HG03025 (cell line): ENCODE measurements around the gene DHRS9.
A peak's percentile ranks its signal among the peaks of the same experiment; 100 is the strongest.

Experiments used
- ATAC-seq: cut with Tn5 transposase; IDR thresholded peaks from one replicate; pipeline ENCODE4 v1.9.1; 2021; ENCODE audit warnings: mild to moderate bottlenecking, moderate library complexity; ENCODE audit not compliant: unreplicated experiment, low FRiP score

DHRS9 gene

DNA sequence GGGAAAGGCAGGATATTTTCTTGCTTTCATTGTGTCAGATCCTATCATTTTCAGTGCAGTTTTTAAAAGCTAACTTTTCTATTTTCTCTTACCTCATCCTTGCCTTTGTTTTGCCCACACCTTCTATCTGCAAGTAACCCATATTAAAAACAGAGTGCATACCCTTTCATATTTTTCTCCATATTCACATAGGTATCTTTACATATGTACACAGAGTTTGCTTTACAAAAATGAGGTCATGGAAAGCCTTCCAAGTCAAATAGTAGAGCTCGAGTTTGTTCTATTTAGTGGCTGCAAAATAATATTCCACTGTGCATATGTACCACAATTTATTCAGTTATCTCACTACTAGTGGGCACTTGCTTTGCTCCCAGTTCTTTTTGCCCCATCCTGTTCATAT lies 3.9 kb upstream of the DHRS9 start:
- no peak for ATAC-seq

DNA sequence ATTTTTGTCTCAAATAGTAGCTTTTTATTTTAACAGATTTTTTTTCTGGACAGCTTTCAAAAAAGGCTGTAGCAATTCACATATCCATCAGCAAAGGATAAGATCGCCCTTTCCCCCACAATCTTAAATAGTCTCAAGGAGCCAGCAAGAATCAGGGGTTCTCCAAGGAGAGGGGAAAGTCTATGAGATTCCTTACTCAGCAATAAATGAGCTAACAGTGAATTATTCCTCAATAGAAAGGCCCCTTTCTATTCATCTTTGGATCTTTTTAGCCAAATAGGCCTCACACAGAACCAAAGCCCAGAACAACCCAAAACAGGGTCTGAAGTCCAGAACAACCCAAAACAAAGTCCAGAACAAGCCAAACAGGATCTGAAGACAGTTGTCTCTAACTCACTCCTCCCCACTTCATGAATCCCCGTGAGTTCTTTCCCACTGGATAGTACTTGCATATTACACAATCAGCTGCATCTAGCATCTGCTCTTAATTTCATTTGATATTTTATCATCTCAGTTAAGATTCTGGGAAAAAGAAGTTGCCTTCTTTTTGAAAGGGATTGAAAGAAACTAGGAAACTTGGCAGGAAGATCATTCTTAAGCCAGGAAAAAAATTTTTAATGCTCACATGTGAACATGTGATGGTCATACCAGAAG lies 3.4 kb upstream of the DHRS9 start:
- no peak for ATAC-seq

DNA sequence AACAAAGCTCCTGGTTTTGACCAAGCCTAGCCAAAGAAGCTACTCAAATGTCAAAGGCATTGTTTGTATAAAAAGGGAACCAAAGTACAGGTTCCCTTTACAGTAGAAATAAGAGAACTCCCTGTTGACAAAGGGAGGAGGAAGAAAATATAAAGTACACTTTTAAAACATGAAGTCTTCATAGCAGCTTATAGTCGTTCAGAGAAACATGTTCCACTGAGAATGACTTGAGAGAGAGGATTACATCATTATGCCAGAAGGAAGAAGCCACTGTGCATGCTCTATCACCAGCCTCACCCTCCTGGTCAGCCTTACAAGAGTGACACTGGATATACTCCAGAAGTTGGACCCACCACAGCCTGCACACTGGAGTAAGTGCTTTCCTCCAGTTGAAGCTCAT lies 2.5 kb upstream of the DHRS9 start:
- ATAC-seq: no peak

DNA sequence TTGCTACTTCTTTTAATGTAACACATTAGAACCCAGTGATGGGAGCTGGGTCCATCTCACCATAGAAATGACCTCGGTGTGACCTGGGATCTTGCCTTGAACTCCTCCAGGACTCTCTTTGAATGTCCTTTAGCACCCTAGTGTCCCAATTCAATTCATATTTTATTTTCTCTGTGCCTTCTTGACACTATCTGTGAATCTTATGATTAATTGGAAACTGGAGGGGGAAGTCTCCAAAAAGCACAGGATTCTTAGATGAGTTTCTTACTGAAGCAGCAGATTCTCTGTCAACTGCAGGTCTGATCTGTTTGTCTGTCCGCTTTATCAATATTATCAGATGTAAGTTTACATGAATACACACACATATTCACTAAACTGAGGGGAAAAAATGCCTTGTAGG lies 470 bp downstream of the DHRS9 start:
- ATAC-seq: no peak

DNA sequence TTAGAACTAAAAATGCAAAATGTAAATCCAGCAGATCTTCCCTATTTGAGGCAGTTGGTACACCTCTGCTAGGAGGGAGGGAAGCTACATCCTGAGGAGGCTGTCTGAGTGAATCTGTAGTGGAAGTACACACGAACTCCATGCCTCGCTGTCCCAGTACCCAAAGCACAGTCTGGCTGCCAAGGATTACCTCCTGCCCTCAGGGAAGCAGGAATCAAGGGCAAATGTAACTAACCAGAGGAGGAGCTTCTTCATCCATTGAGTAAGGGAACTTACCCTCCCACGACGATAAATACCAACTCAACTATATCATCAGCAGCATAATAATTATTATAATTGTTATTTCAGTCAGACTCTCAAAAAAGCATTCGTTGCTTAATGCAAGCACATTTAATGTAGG lies 2.1 kb downstream of the DHRS9 start:
- no peak for ATAC-seq

DNA sequence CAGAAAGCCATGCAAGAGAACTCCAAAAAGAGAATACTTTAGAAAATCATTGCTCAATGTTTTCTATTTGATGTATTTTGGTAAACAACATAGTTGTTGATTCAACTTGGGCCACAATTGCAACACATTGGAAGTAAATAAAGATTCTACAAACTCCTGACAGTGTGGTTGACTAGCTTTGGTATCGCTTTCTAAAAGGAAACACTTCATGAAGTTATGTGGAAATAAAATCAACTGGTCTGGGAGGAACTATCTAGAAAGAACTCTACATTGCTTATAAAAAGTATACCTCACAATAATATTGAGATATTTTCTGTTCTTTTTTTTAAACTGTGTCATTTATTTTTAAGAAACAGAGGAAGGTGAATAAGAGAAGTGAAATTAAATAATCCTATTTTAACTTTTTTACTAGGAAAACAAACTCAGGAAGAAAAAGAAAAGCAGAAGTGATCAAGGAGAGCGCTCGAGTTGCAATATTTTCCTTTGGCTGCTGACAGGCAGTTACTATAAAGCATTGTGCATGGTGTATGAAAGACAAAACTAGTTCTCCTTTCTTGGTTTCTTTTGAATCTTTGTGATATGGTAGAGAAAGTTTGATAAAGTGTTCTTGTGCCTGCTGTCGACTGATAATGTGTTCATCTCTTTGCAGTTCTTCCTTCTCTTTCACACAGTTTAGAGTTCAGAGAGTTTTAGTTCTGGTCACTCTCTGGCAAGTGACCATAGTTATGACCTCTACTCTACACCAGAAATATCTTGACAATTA lies 3.0 kb downstream of the DHRS9 start:
- no peak for ATAC-seq

- ATAC-seq: no peak
Measured at GRCh38 chr2:169073211-169073962, 4.0 kb downstream of the DHRS9 start.

DNA sequence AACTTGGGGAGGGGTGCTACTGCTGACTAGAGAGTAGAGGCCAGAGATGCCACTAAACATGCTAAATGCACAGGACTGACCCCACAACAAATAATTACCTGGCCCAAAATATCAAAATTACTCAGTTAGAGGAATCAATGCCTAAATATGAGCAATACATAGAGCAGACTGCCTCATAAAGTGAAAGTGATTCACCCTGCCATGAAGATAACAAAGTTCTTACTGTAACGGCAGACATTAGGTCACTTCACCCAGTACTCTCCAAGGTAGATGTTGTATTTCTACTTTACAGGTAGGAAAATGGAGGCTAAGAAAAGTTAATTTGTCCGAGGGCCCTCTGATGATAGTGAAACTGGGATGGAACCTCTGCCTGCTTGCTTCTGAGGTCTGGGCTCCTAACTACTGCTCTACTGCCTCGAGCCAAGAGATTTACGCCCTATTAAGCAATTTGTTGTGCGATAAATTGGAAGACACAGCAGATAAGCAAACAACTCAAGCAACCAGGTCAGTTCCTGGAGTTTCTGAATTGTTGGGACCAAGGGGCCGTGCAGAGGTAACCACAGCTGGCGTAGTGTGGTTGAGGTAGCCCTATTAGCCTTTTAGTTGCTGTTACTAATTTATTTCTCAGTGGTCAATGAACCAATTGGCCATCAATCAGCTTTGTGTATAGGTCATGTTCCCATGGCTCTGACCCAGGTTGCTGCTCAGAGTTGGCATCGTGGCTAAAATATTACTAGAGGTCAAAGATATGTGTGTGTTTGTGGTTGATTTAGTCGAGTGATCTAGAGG lies 4.8 kb downstream of the DHRS9 start:
- ATAC-seq: no peak

DNA sequence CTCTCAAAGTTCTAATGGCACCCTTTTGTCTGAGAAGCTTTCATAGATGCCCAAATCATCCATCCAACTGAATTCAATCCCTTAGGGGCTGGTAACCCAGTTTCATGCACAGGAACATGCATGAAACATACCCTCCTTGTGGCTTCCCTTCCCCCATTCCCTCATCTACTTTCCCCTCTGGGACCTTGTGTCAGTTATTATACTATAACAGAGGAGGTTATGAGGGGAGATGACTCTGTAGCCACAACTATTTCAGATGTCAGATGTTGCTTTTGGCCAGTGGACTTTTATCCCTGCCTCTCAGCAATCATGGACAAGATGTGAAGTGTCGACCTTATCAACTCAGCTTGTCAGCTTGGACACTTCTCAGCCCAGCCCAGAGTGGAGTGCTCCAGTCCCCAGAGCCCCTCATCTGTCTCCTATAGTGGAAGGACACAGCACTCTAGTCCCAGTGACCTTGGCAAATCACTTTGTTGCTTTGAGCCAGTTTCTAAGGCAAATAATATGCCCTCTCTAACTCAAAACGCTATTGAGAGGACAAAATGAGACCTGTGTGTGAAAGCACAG lies 8.4 kb downstream of the DHRS9 start:
- no peak for ATAC-seq

GRCh38 chr2:169080250-169081069 lies 11.1 kb downstream of the DHRS9 start:
- ATAC-seq: peak; percentile 76

DNA sequence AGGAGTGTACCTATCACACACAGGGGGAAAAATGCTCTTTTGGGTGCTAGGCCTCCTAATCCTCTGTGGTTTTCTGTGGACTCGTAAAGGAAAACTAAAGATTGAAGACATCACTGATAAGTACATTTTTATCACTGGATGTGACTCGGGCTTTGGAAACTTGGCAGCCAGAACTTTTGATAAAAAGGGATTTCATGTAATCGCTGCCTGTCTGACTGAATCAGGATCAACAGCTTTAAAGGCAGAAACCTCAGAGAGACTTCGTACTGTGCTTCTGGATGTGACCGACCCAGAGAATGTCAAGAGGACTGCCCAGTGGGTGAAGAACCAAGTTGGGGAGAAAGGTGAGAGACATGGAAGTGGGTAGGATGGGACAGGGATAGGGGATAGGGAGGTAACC lies 12.2 kb downstream of the DHRS9 start:
- ATAC-seq: no peak

DNA sequence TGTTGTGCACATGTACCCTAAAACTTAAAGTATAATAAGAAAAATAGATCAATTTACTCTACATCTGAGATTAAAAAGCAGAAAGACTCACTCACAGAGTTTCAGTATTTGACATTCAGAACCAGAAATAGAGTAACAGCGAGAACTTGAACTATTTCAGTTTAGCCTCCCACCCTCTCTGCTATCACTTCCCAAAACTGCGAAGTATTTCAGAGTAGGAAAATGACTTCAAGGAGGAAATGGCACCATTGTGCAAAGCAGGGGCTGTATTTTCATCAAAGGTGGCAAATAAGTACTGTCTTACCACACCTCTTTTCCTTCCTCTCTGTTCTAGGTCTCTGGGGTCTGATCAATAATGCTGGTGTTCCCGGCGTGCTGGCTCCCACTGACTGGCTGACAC lies 13.6 kb downstream of the DHRS9 start:
- ATAC-seq: peak; percentile 84

DNA sequence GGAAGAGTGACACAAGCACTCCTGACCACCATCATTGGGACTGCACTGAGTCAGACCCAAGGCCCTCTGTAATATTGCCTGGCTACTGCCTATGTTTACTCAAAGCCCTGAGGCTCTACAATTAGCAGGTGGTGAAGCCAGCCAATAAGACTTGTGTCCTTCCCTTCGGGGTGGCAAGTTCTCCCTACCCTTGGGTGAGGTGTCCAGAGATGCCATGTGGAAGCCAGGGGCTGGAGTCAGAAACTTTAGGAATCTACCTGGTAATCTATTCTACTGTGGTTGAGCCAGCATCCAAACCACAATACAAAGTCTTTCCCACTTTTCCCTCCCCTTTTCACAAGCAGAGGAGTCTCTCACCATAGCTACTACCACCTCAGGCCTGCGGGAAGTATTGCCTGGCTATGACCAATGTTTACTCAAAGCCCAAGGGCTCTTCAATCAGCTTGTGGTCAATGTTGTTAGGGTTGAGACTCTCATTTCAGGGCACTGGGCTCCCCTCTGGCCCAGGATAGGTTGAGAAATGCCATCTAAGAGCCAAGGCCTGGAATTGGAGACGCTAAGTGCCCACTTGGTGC lies 17.6 kb downstream of the DHRS9 start:
- ATAC-seq: no peak

DNA sequence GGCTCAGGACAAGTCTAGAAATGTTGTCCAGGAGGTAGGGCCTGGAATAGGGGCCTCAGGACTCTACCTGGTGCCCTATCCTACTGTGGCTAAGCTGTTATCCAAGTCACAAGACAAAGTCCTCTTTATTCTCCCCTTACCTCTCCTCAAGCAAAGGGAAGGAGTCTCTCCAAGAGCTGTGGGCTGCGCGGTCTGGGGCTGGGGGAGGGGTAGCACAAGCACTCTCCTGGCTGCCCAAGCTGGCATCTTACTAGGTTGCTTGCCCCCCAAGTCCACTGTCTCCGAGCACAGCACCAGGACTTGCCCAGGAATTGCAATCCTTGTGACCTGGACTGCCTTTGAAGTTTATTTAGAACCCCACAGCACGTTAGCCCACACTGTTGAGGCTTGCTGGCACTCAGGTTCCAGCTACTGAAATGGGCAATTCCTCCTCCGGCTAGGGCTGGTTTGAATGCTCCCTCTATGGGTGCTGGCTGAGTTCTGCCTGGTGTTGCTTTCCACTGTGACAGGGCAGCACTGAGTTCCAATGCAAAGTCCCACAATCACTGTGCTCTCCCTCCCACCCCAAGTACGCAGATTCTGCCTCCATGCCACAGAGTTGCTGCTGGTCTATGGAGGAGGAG lies 18.5 kb downstream of the DHRS9 start:
- ATAC-seq: no peak

GRCh38 chr2:169089182-169089581 lies 19.8 kb downstream of the DHRS9 start:
- ATAC-seq: no peak

- ATAC-seq: no peak
Measured at GRCh38 chr2:169090133-169090820, 20.9 kb downstream of the DHRS9 start.

GRCh38 chr2:169091256-169091655 lies 21.9 kb downstream of the DHRS9 start:
- no peak for ATAC-seq

DNA sequence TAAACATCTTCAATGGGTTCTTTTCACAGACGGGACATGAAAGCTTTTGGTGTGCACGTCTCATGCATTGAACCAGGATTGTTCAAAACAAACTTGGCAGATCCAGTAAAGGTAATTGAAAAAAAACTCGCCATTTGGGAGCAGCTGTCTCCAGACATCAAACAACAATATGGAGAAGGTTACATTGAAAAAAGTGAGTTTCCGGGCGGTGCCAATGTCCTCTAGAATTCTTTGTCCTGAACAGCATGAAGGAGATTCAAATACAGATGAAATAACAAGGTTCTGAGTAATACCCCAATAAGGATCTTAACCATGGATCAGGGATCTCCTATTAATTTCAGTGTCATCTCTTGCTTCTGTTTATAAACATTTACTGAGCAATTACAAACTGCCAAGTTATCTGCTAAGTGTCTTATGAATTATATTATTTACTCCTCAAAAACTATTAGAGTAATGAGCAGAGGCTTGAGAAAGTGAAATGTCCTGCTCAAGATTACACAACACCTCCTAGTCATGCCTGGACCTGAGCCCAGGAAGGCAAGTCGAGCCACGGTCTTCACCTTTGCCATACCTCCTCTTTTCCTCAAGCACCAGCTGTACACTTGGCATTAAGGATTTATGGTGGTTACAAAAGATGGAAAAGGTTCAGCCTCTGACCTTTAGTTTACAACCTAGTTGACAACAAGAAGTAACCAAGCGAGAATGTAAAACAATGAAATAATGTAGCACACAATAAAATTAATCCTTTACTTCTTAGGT lies 22.6 kb downstream of the DHRS9 start:
- no peak for ATAC-seq
